ENCODE measurements around the gene MEGF11.

GRCh38 chr15:65918357-65918920, 335.1 kb downstream of the MEGF11 start:
- no peak for TF ChIP-seq POLR2A (IDR thresholded peaks at IDR 0.05)
- TF ChIP-seq CTCF (IDR thresholded peaks at IDR 0.05), result no peak

Data from Peyer's patch (tissue), 4 donors.